Measurements from ENCODE around the gene PIN1.

DNA sequence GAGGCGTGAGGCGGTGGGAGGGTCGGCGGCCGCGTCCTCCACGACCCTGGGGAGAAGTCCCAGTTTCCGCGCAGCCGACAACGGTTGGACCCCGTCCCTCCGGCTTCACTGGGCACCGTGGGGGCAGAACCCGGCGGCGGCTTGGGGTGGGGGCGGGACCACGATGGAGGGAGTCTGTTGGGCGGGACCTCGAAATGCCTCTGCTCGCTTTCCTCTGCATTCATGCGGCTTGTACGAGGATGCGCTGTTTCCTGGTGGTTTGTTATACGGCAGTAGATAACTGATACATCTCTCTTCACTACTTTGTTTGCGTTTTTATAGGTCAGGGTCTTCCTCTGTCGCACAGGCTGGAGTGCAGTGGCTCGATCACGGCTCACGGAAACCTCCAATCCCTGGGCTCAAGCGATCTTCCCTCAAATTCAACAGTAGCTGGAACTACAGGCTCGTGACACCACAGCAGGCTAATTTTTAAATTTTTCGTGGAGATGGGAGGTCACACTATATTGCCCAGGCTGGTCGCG, 42.0 kb upstream of the PIN1 start:
- TF ChIP-seq, protein P1, sequence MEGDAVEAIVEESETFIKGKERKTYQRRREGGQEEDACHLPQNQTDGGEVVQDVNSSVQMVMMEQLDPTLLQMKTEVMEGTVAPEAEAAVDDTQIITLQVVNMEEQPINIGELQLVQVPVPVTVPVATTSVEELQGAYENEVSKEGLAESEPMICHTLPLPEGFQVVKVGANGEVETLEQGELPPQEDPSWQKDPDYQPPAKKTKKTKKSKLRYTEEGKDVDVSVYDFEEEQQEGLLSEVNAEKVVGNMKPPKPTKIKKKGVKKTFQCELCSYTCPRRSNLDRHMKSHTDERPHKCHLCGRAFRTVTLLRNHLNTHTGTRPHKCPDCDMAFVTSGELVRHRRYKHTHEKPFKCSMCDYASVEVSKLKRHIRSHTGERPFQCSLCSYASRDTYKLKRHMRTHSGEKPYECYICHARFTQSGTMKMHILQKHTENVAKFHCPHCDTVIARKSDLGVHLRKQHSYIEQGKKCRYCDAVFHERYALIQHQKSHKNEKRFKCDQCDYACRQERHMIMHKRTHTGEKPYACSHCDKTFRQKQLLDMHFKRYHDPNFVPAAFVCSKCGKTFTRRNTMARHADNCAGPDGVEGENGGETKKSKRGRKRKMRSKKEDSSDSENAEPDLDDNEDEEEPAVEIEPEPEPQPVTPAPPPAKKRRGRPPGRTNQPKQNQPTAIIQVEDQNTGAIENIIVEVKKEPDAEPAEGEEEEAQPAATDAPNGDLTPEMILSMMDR (IDR thresholded peaks at IDR 0.05) = no peak
- no peak for TF ChIP-seq POLR2A (IDR thresholded peaks at IDR 0.05)
- no peak for TF ChIP-seq POLR2AphosphoS5 (IDR thresholded peaks at IDR 0.05)

All from prostate gland (tissue), 2 donors.